Type B pancreatic cell (in vitro differentiated cells): ENCODE results near the gene RORB. TPM values are rescaled to one million over a fixed set of nuclear protein-coding genes. Genes with fewer than 3 reads are reported as not detected.

Experiments used
- DNase-seq: peaks from one replicate; pipeline ENCODE4 v3.0.0; 2021; ENCODE audit warnings: mixed read lengths; ENCODE audit not compliant: unreplicated experiment; ENCODE audit errors: extremely low spot score
- H3K27ac Mint-ChIP-seq: 2 replicates; pipeline ENCODE4 v1.8.0; 2021; ENCODE audit warnings: mild to moderate bottlenecking, mixed read lengths
- H3K27me3 Mint-ChIP-seq: 2 replicates; pipeline ENCODE4 v1.8.0; 2021; ENCODE audit warnings: mixed read lengths
- H3K36me3 Mint-ChIP-seq: 2 replicates; pipeline ENCODE4 v1.8.0; 2021; ENCODE audit warnings: mixed read lengths
- H3K4me1 Mint-ChIP-seq: one replicate; pipeline ENCODE4 v1.8.0; 2021; ENCODE audit warnings: mixed read lengths; ENCODE audit not compliant: unreplicated experiment
- H3K4me3 Mint-ChIP-seq: 2 replicates; pipeline ENCODE4 v1.8.0; 2021; ENCODE audit warnings: mild to moderate bottlenecking, mixed read lengths
- H3K9me3 Mint-ChIP-seq: 2 replicates; pipeline ENCODE4 v1.8.0; 2021; ENCODE audit warnings: mixed read lengths
- CTCF ChIP-seq: fragments of 200-600 bp; sonication (generic); conservative IDR thresholded peaks from 2 replicates; pipeline ENCODE4 v1.5.0; 2021; ENCODE audit warnings: antibody characterized with exemption, mild to moderate bottlenecking
- total RNA-seq: library from RNA; stranded (reverse); gene quantifications from 2 replicates; pipeline ENCODE4 v1.2.1, GENCODE V29; 2021; ENCODE audit warnings: low replicate concordance

The RORB gene
- total RNA-seq, 1 donor from 2014 or later = 1.7 TPM

GRCh38 chr9:74674077-74674476 is 176.9 kb downstream of the RORB start:
- H3K36me3 Mint-ChIP-seq = no peaks in the 10 kb centered on the region
- TF ChIP-seq CTCF = no peak
- no peaks in the 10 kb centered on the region for H3K9me3 Mint-ChIP-seq
- H3K27me3 Mint-ChIP-seq = peaks cover 34% of the 10 kb centered on the region
- H3K4me3 Mint-ChIP-seq = no peak overlapping the region
- H3K27ac Mint-ChIP-seq = no peak overlapping the region
- DNase-seq = no peak
- H3K4me1 Mint-ChIP-seq = no peaks in the 10 kb centered on the region

GRCh38 chr9:74681906-74682305 is 184.8 kb downstream of the RORB start:
- Mint-ChIP-seq H3K27ac (no peak overlapping the region), H3K36me3 (no peaks in the 10 kb centered on the region), H3K4me1 (peaks cover 8% of the 10 kb centered on the region), H3K27me3 (peaks cover 29% of the 10 kb centered on the region), H3K4me3 (no peak overlapping the region), H3K9me3 (no peaks in the 10 kb centered on the region)
- no peak for TF ChIP-seq CTCF
- DNase-seq = no peak

- no peak for DNase-seq
- TF ChIP-seq CTCF = no peak
- Mint-ChIP-seq H3K36me3 (no peaks in the 10 kb centered on the region), H3K27me3 (peaks cover 30% of the 10 kb centered on the region), H3K9me3 (no peaks in the 10 kb centered on the region), H3K4me3 (no peak overlapping the region), H3K27ac (no peak overlapping the region), H3K4me1 (peaks cover 8% of the 10 kb centered on the region)
Observed at GRCh38 chr9:74683322-74683721, 186.2 kb downstream of the RORB start.

GRCh38 chr9:74691058-74691457 is 193.9 kb downstream of the RORB start:
- no peak for DNase-seq
- no peaks in the 10 kb centered on the region for H3K4me1 Mint-ChIP-seq
- no peak for TF ChIP-seq CTCF
- H3K27ac Mint-ChIP-seq = no peak overlapping the region
- no peaks in the 10 kb centered on the region for H3K36me3 Mint-ChIP-seq
- H3K27me3 Mint-ChIP-seq = peaks cover 14% of the 10 kb centered on the region
- no peak overlapping the region for H3K4me3 Mint-ChIP-seq
- H3K9me3 Mint-ChIP-seq = no peaks in the 10 kb centered on the region

GRCh38 chr9:74696520-74696919 is 199.4 kb downstream of the RORB start:
- DNase-seq = no peak
- H3K27me3 Mint-ChIP-seq = no peaks in the 10 kb centered on the region
- no peak overlapping the region for H3K27ac Mint-ChIP-seq
- no peaks in the 10 kb centered on the region for H3K36me3 Mint-ChIP-seq
- no peak overlapping the region for H3K4me3 Mint-ChIP-seq
- H3K4me1 Mint-ChIP-seq = no peaks in the 10 kb centered on the region
- H3K9me3 Mint-ChIP-seq = no peaks in the 10 kb centered on the region
- peak; percentile 43 for TF ChIP-seq CTCF

- Mint-ChIP-seq H3K36me3 (no peaks in the 10 kb centered on the region), H3K27ac (no peak overlapping the region), H3K4me3 (no peak overlapping the region), H3K9me3 (peaks cover 2% of the 10 kb centered on the region), H3K4me1 (no peaks in the 10 kb centered on the region), H3K27me3 (peaks cover under 1% of the 10 kb centered on the region)
- no peak for DNase-seq
- no peak for TF ChIP-seq CTCF
Observed at GRCh38 chr9:74697535-74697934, 200.4 kb downstream of the RORB start.
